HG02759 (cell line): ENCODE measurements around the gene MEGF11.

Experiments
- ATAC-seq: cut with Tn5 transposase; IDR thresholded peaks from one replicate; pipeline ENCODE4 v1.9.1; 2021; ENCODE audit warnings: mild to moderate bottlenecking, moderate library complexity; ENCODE audit not compliant: unreplicated experiment

MEGF11 gene

GRCh38 chr15:66222273-66223198 lies 31.0 kb downstream of the MEGF11 start:
- no peak for ATAC-seq

GRCh38 chr15:66221126-66221525 lies 32.4 kb downstream of the MEGF11 start:
- ATAC-seq = no peak

GRCh38 chr15:66220601-66221000 lies 32.9 kb downstream of the MEGF11 start:
- no peak for ATAC-seq

GRCh38 chr15:66219339-66219738 lies 34.2 kb downstream of the MEGF11 start:
- no peak for ATAC-seq

GRCh38 chr15:66216806-66217205 lies 36.7 kb downstream of the MEGF11 start:
- no peak for ATAC-seq

GRCh38 chr15:66215811-66216210 lies 37.7 kb downstream of the MEGF11 start:
- no peak for ATAC-seq

- ATAC-seq = no peak
Measured at GRCh38 chr15:66214246-66214645, 39.3 kb downstream of the MEGF11 start.

GRCh38 chr15:66212563-66212921 lies 41.0 kb downstream of the MEGF11 start:
- no peak for ATAC-seq

GRCh38 chr15:66211670-66212562 lies 41.6 kb downstream of the MEGF11 start:
- no peak for ATAC-seq

- no peak for ATAC-seq
Measured at GRCh38 chr15:66210684-66211083, 42.9 kb downstream of the MEGF11 start.

- ATAC-seq = no peak
Measured at GRCh38 chr15:66198757-66199156, 54.8 kb downstream of the MEGF11 start.

GRCh38 chr15:66196602-66197001 lies 56.9 kb downstream of the MEGF11 start:
- no peak for ATAC-seq

GRCh38 chr15:66195621-66196230 lies 57.8 kb downstream of the MEGF11 start:
- ATAC-seq = no peak

- ATAC-seq = no peak
Measured at GRCh38 chr15:66193066-66193465, 60.5 kb downstream of the MEGF11 start.

- ATAC-seq = no peak
Measured at GRCh38 chr15:66190746-66191145, 62.8 kb downstream of the MEGF11 start.

GRCh38 chr15:66189291-66189690 lies 64.3 kb downstream of the MEGF11 start:
- no peak for ATAC-seq

GRCh38 chr15:66188464-66188863 lies 65.1 kb downstream of the MEGF11 start:
- no peak for ATAC-seq

- ATAC-seq = no peak
Measured at GRCh38 chr15:66187271-66187670, 66.3 kb downstream of the MEGF11 start.

GRCh38 chr15:66186049-66186825 lies 67.3 kb downstream of the MEGF11 start:
- ATAC-seq = no peak

GRCh38 chr15:66184936-66185790 lies 68.4 kb downstream of the MEGF11 start:
- no peak for ATAC-seq
